RWPE2 (cell line): ENCODE measurements around the gene EEPD1.

ENCODE experiments used
- ATAC-seq: fragments of 200-7000 bp; cut with Tn5 transposase; 3 replicates; pipeline ENCODE4 v1.9.1; 2021; ENCODE audit warnings: low read depth
- DNase-seq: peaks from one replicate; pipeline ENCODE4 v3.0.0-alpha.2; 2020; ENCODE audit warnings: low spot score
- H3K27ac ChIP-seq: fragments of 450-650 bp; 2 replicates; pipeline ENCODE4 v1.5.1; 2017; ENCODE audit warnings: mild to moderate bottlenecking; ENCODE audit not compliant: poor library complexity, severe bottlenecking
- H3K27me3 ChIP-seq: fragments of 250-450 bp; sonication (Bioruptor Pico); 2 replicates; pipeline ENCODE4 v1.5.1; 2021; ENCODE audit warnings: mild to moderate bottlenecking, moderate library complexity; ENCODE audit not compliant: insufficient read depth, poor library complexity, severe bottlenecking
- H3K36me3 ChIP-seq: fragments of 250-450 bp; sonication (Bioruptor Pico); 2 replicates; pipeline ENCODE4 v1.5.1; 2020; ENCODE audit warnings: low read depth, mild to moderate bottlenecking, moderate library complexity
- H3K4me1 ChIP-seq: fragments of 250-450 bp; sonication (Bioruptor Pico); 2 replicates; pipeline ENCODE4 v1.5.1; 2021; ENCODE audit warnings: mild to moderate bottlenecking, moderate library complexity; ENCODE audit not compliant: insufficient read depth, poor library complexity, severe bottlenecking
- H3K4me3 ChIP-seq: fragments of 250-450 bp; sonication (Bioruptor Pico); 2 replicates; pipeline ENCODE4 v1.5.1; 2021; ENCODE audit warnings: mild to moderate bottlenecking, moderate library complexity; ENCODE audit not compliant: severe bottlenecking
- H3K9me3 ChIP-seq: fragments of 250-450 bp; sonication (Bioruptor Pico); 2 replicates; pipeline ENCODE4 v1.5.1; 2021; ENCODE audit warnings: mild to moderate bottlenecking, moderate library complexity; ENCODE audit not compliant: severe bottlenecking
- CTCF ChIP-seq: fragments of 450-650 bp; IDR thresholded peaks from one replicate; pipeline ENCODE4 v1.5.1; 2017; ENCODE audit warnings: mild to moderate bottlenecking, moderate library complexity; ENCODE audit not compliant: poor library complexity, severe bottlenecking

Gene EEPD1

DNA sequence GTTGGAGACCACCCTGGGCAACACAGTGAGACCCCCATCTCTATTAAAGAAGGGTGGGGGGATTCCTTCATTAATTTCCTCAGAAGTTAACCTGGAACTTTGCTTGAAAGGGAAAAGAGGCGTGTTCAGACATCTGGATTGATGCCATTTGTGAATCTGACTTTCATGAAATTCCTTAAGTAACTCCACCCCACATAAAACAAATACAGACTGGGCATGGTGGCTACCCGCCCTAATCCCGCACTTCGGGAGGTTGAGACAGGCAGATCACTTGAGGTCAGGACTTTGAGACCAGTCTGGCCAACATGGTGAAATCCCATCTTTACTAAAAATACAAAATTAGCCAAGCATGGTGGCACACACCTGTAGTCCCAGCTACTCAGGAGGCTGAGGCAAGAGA is 75.0 kb downstream of the EEPD1 start:
- no peak for TF ChIP-seq CTCF
- H3K27ac ChIP-seq = no peak overlapping the region
- no peaks in the 10 kb centered on the region for H3K36me3 ChIP-seq
- no peaks in the 10 kb centered on the region for H3K27me3 ChIP-seq
- ATAC-seq = no peak
- H3K4me1 ChIP-seq = no peaks in the 10 kb centered on the region
- H3K4me3 ChIP-seq = no peak overlapping the region
- no peak for DNase-seq
- H3K9me3 ChIP-seq = no peaks in the 10 kb centered on the region

DNA sequence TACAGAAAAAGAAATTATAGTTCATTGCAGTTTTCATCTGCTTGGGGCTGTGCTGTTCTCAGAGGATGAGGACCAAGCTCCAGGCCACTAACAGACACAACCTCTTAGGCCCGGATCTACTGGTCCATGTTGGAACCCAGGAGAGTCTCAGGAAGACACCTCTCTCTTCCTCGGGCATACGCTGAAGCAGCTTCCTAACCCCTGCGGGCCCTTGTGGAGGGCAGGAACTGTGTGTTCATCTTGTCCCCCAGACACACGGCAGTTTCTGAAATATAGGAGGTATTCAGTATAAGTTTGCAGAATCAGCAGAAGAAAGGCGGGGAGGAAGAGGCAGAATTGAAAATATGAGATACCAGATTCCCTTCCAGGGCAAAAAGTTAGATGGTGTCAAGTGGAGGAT is 78.4 kb downstream of the EEPD1 start:
- no peaks in the 10 kb centered on the region for H3K9me3 ChIP-seq
- no peak overlapping the region for H3K27ac ChIP-seq
- DNase-seq (no peak), ATAC-seq (no peak)
- H3K36me3 ChIP-seq = no peaks in the 10 kb centered on the region
- TF ChIP-seq CTCF = no peak
- no peaks in the 10 kb centered on the region for H3K4me1 ChIP-seq
- no peaks in the 10 kb centered on the region for H3K27me3 ChIP-seq
- no peak overlapping the region for H3K4me3 ChIP-seq

DNA sequence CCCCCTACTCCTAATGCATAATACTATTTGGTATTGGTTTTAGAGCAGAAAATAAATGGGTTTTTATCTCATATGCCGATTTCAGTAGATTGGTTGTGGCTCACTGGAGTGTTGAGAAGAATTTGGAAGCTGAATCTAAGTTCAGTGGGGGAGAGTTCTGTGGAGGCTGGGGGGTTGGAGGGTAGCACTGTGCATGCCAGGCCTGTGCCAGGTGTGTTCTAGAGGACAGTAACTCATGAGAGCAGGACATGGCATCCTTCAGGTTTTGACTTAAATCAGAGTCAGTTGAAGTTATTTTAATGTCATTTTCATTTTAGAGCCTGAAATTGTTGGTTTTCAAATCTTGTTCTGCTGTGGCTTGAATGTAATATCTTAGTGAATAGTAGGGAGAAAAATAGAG is 79.5 kb downstream of the EEPD1 start:
- no peak overlapping the region for H3K4me3 ChIP-seq
- DNase-seq (no peak), ATAC-seq (no peak)
- H3K27me3 ChIP-seq = no peaks in the 10 kb centered on the region
- no peaks in the 10 kb centered on the region for H3K36me3 ChIP-seq
- no peaks in the 10 kb centered on the region for H3K9me3 ChIP-seq
- TF ChIP-seq CTCF = no peak
- H3K27ac ChIP-seq = no peak overlapping the region
- no peaks in the 10 kb centered on the region for H3K4me1 ChIP-seq

GRCh38 chr7:36232971-36233550 is 80.0 kb downstream of the EEPD1 start:
- Histone ChIP-seq H3K27me3 (no peaks in the 10 kb centered on the region), H3K36me3 (no peaks in the 10 kb centered on the region), H3K27ac (no peak overlapping the region), H3K4me3 (no peak overlapping the region), H3K4me1 (no peaks in the 10 kb centered on the region), H3K9me3 (no peaks in the 10 kb centered on the region)
- TF ChIP-seq CTCF = no peak
- no peak for ATAC-seq
- no peak for DNase-seq

GRCh38 chr7:36236073-36236472 is 83.0 kb downstream of the EEPD1 start:
- ATAC-seq = no peak
- no peak overlapping the region for H3K4me3 ChIP-seq
- no peaks in the 10 kb centered on the region for H3K9me3 ChIP-seq
- H3K36me3 ChIP-seq = no peaks in the 10 kb centered on the region
- no peak overlapping the region for H3K27ac ChIP-seq
- no peak for TF ChIP-seq CTCF
- H3K27me3 ChIP-seq = no peaks in the 10 kb centered on the region
- no peak for DNase-seq
- H3K4me1 ChIP-seq = no peaks in the 10 kb centered on the region
